IMR-90 (cell line): ENCODE measurements around the gene DYNC1LI2.

ENCODE experiments used
- RCOR1 ChIP-seq: IDR thresholded peaks from 2 replicates; pipeline ENCODE4 v1.6.1; 2012; ENCODE audit warnings: mild to moderate bottlenecking, low read length, improper control_type of control experiment; ENCODE audit not compliant: insufficient replicate concordance
- SMC3 ChIP-seq: fragments of 150-350 bp; IDR thresholded peaks from 2 replicates; pipeline ENCODE4 v1.6.1; 2016; ENCODE audit warnings: low read depth, mild to moderate bottlenecking, antibody characterized with exemption, low read length, moderate library complexity
- TF ChIP-seq, protein P1 (sequence below): conservative IDR thresholded peaks from 2 replicates; pipeline ENCODE4 v1.5.1; 2012; ENCODE audit warnings: mild to moderate bottlenecking, low read depth, low read length, improper control_type of control experiment

DNA sequence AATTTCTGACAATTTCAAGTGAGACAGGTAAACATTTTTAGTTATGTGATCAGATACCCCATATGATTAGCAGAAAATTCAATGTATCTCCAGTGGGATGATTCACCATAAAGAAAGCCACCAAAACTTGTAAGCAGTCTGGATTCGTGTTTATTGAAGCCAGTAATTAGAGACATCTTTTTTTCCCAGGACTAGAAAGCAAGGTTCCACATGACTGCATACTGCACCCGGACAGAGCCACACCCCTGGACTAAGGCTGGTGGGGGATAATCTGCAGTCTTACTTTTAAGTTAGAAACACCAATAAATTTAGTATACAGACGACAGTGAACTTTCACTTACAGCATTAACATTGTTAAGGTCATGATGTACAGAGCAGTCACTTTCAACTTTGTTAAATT is 30.6 kb downstream of the DYNC1LI2 start:
- TF ChIP-seq, protein P1, sequence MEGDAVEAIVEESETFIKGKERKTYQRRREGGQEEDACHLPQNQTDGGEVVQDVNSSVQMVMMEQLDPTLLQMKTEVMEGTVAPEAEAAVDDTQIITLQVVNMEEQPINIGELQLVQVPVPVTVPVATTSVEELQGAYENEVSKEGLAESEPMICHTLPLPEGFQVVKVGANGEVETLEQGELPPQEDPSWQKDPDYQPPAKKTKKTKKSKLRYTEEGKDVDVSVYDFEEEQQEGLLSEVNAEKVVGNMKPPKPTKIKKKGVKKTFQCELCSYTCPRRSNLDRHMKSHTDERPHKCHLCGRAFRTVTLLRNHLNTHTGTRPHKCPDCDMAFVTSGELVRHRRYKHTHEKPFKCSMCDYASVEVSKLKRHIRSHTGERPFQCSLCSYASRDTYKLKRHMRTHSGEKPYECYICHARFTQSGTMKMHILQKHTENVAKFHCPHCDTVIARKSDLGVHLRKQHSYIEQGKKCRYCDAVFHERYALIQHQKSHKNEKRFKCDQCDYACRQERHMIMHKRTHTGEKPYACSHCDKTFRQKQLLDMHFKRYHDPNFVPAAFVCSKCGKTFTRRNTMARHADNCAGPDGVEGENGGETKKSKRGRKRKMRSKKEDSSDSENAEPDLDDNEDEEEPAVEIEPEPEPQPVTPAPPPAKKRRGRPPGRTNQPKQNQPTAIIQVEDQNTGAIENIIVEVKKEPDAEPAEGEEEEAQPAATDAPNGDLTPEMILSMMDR = no peak
- TF ChIP-seq RCOR1 = no peak
- TF ChIP-seq SMC3 = no peak
